ENCODE results near the gene CRIP2. TPM values are rescaled to one million over a fixed set of nuclear protein-coding genes. Genes with fewer than 3 reads are reported as not detected.
A peak's percentile ranks its signal among the peaks of the same experiment; 100 is the strongest.

CRIP2 gene
- total and polyA plus RNA-seq, 2 donors (not counting 3 experiments of a cell fraction or from before 2014, with no cell fraction given) = 322 to 954 TPM

- TF ChIP-seq EZH2 (IDR thresholded peaks at IDR 0.05; ENCODE audit: borderline replicate concordance, low read depth, low read length, severe bottlenecking) (no peak), MYC (IDR thresholded peaks at IDR 0.05; ENCODE audit: low read depth, low read length) (no peak), JUN (IDR thresholded peaks at IDR 0.05; ENCODE audit: borderline replicate concordance, insufficient read depth, insufficient read length, low read depth) (no peak), FOS (IDR thresholded peaks at IDR 0.05; ENCODE audit: borderline replicate concordance, insufficient read depth, low read length) (no peak), POLR2AphosphoS5 (IDR thresholded peaks at IDR 0.05; ENCODE audit: insufficient read depth, low read depth, low read length) (no peak), GATA2 (IDR thresholded peaks at IDR 0.05; ENCODE audit: insufficient read depth, insufficient read length, low read depth, low read length) (no peak), POLR2A (IDR thresholded peaks at IDR 0.05; ENCODE audit: low read depth, low read length) (no peak), MAX (IDR thresholded peaks at IDR 0.05; ENCODE audit: insufficient read depth, insufficient read length) (no peak)
- TF ChIP-seq, protein P1, sequence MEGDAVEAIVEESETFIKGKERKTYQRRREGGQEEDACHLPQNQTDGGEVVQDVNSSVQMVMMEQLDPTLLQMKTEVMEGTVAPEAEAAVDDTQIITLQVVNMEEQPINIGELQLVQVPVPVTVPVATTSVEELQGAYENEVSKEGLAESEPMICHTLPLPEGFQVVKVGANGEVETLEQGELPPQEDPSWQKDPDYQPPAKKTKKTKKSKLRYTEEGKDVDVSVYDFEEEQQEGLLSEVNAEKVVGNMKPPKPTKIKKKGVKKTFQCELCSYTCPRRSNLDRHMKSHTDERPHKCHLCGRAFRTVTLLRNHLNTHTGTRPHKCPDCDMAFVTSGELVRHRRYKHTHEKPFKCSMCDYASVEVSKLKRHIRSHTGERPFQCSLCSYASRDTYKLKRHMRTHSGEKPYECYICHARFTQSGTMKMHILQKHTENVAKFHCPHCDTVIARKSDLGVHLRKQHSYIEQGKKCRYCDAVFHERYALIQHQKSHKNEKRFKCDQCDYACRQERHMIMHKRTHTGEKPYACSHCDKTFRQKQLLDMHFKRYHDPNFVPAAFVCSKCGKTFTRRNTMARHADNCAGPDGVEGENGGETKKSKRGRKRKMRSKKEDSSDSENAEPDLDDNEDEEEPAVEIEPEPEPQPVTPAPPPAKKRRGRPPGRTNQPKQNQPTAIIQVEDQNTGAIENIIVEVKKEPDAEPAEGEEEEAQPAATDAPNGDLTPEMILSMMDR (IDR thresholded peaks at IDR 0.05; ENCODE audit: extremely low read depth in 1 of 2, insufficient read depth in 1 of 2, low read depth in 1 of 2, low read length in 2 of 2) = no peak
- BruUV-seq (replicated peaks) = no TSS peak
These were observed 38.2 kb upstream of the CRIP2 start for GRCh38 chr14:105436402-105436801.

More at GRCh38 chr14:105436402-105436801, 38.2 kb upstream of the CRIP2 start:
- H3K79me2 ChIP-seq (ENCODE audit: control insufficient read depth, insufficient read depth, low read length) = peaks cover 75% of the 10 kb centered on the region
- H3K4me3 ChIP-seq (replicated peaks in 1 of 3; ENCODE audit: insufficient read depth in 1 of 3, low read depth in 1 of 3, low read length in 3 of 3) = no peak overlapping the region
- ChIA-PET POLR2A (no interaction called here), CTCF (interaction anchor here (1.1 to 4.7 kb wide), 3 partner anchors 12 to 66 kb away, joined by 5 to 17 read pairs (median 12); no protein-coding TSS in a partner anchor)
- peaks cover 2 to 26% of the 10 kb centered on the region in 2 experiments for H3K36me3 ChIP-seq (ENCODE audit: control insufficient read depth in 2 of 2, extremely low read depth in 1 of 2, insufficient read depth in 2 of 2, low read length in 2 of 2)
- no peaks in the 10 kb centered on the region for H3K9me3 ChIP-seq (replicated peaks; ENCODE audit: control insufficient read depth, insufficient read depth, low read length)
- H3K27ac ChIP-seq (ENCODE audit: insufficient read depth, low read depth, low read length) = no peak overlapping the region
- H3K27me3 ChIP-seq (ENCODE audit: control insufficient read depth in 2 of 2, insufficient read depth in 2 of 2, low read length in 2 of 2) = no peaks in the 10 kb centered on the region
- DNase-seq (ENCODE audit: low read depth, low spot score) (peak; percentile 49), FAIRE-seq (no peak)
- peaks cover 25% of the 10 kb centered on the region for H3K4me1 ChIP-seq (ENCODE audit: control insufficient read depth, extremely low read depth, insufficient read depth, low read length)
- no peak overlapping the region for H3K9ac ChIP-seq (replicated peaks; ENCODE audit: extremely low read depth, insufficient read depth, low read length)
- dilution Hi-C loops (cut with MboI; ENCODE audit: extremely low pct_ligation_motif_present, low sequenced_read_pairs) = no loop called here
- no peaks in the 10 kb centered on the region for H3K9me1 ChIP-seq (replicated peaks; ENCODE audit: control insufficient read depth, extremely low read depth, insufficient read depth, low read length)
- peak overlapping the region; percentile 5 for H3K4me2 ChIP-seq (ENCODE audit: insufficient read depth, low read length)
- intact Hi-C loops (cut with micrococcal nuclease) = no loop called here
- no peak overlapping the region for H2AFZ ChIP-seq (ENCODE audit: low read depth, low read length)
- peaks cover 2% of the 10 kb centered on the region for H4K20me1 ChIP-seq (replicated peaks; ENCODE audit: control insufficient read depth, extremely low read depth, insufficient read depth, low read length)

All from endothelial cell of umbilical vein (primary cell).